Activated naive CD8-positive, alpha-beta T cell treated with anti-CD3 and anti-CD28 coated beads for 36 hours (primary cell): ENCODE data around the gene MCF2L. TPM values are rescaled to one million over a fixed set of nuclear protein-coding genes. Genes with fewer than 3 reads are reported as not detected.

Source experiments
- DNase-seq: peaks from one replicate; pipeline ENCODE4 v3.0.0; 2021
- H3K27ac Mint-ChIP-seq: one replicate; pipeline ENCODE4 v1.8.0; 2022; ENCODE audit warnings: mild to moderate bottlenecking, moderate library complexity, mixed read lengths
- H3K27me3 Mint-ChIP-seq: one replicate; pipeline ENCODE4 v1.8.0; 2022; ENCODE audit warnings: mild to moderate bottlenecking, mixed read lengths
- H3K36me3 Mint-ChIP-seq: one replicate; pipeline ENCODE4 v1.8.0; 2021; ENCODE audit warnings: mild to moderate bottlenecking, mixed read lengths
- H3K4me1 Mint-ChIP-seq: one replicate; pipeline ENCODE4 v1.8.0; 2021; ENCODE audit warnings: mixed read lengths
- H3K4me3 Mint-ChIP-seq: one replicate; pipeline ENCODE4 v1.8.0; 2022; ENCODE audit warnings: mild to moderate bottlenecking, moderate library complexity, mixed read lengths
- H3K9me3 Mint-ChIP-seq: one replicate; pipeline ENCODE4 v1.8.0; 2022; ENCODE audit warnings: mixed read lengths
- total RNA-seq, 2 experiments: library from RNA; stranded (reverse); gene quantifications; one replicate each; pipeline ENCODE4 v1.2.3, GENCODE V29; 2021

The MCF2L gene
- total RNA-seq, 2 experiments from 2014 or later = 9.3 to 10.7 TPM

- no peaks in the 10 kb centered on the region for H3K36me3 Mint-ChIP-seq
- no peak overlapping the region for H3K4me3 Mint-ChIP-seq
- no peak for DNase-seq
- H3K4me1 Mint-ChIP-seq = no peaks in the 10 kb centered on the region
- no peaks in the 10 kb centered on the region for H3K27me3 Mint-ChIP-seq
- H3K27ac Mint-ChIP-seq = no peak overlapping the region
- no peaks in the 10 kb centered on the region for H3K9me3 Mint-ChIP-seq
Observed at GRCh38 chr13:113119822-113120189, 150.8 kb downstream of the MCF2L start.

GRCh38 chr13:113120300-113121182, 151.5 kb downstream of the MCF2L start:
- H3K9me3 Mint-ChIP-seq = no peaks in the 10 kb centered on the region
- no peaks in the 10 kb centered on the region for H3K27me3 Mint-ChIP-seq
- H3K27ac Mint-ChIP-seq = no peak overlapping the region
- H3K4me1 Mint-ChIP-seq = no peaks in the 10 kb centered on the region
- DNase-seq = no peak
- no peak overlapping the region for H3K4me3 Mint-ChIP-seq
- H3K36me3 Mint-ChIP-seq = no peaks in the 10 kb centered on the region

GRCh38 chr13:113121183-113121927, 152.3 kb downstream of the MCF2L start:
- H3K4me1 Mint-ChIP-seq = no peaks in the 10 kb centered on the region
- H3K36me3 Mint-ChIP-seq = no peaks in the 10 kb centered on the region
- DNase-seq = no peak
- peaks cover 6% of the 10 kb centered on the region for H3K27me3 Mint-ChIP-seq
- H3K27ac Mint-ChIP-seq = no peak overlapping the region
- no peak overlapping the region for H3K4me3 Mint-ChIP-seq
- no peaks in the 10 kb centered on the region for H3K9me3 Mint-ChIP-seq

- peaks cover 7% of the 10 kb centered on the region for H3K27me3 Mint-ChIP-seq
- no peak for DNase-seq
- H3K36me3 Mint-ChIP-seq = no peaks in the 10 kb centered on the region
- no peak overlapping the region for H3K4me3 Mint-ChIP-seq
- no peaks in the 10 kb centered on the region for H3K9me3 Mint-ChIP-seq
- H3K4me1 Mint-ChIP-seq = no peaks in the 10 kb centered on the region
- H3K27ac Mint-ChIP-seq = no peak overlapping the region
Observed at GRCh38 chr13:113121928-113122471, 153.0 kb downstream of the MCF2L start.

- Mint-ChIP-seq H3K9me3 (no peaks in the 10 kb centered on the region), H3K4me1 (no peaks in the 10 kb centered on the region), H3K4me3 (no peak within 1 kb of the TSS), H3K27ac (no peak within 1 kb of the TSS), H3K27me3 (peaks cover 13% of the 10 kb centered on the region), H3K36me3 (no peaks in the 10 kb centered on the region)
- DNase-seq = no peak
Observed at GRCh38 chr13:113122550-113123225, 153.7 kb downstream of the MCF2L start, which contains the start of gene F10. Gene F10, plus strand, starts transcription at chr13:113122799. Its CDS starts 57 bp downstream, at chr13:113122856.

GRCh38 chr13:113123226-113124201, 154.5 kb downstream of the MCF2L start:
- Mint-ChIP-seq H3K36me3 (no peaks in the 10 kb centered on the region), H3K9me3 (no peaks in the 10 kb centered on the region), H3K27ac (no peak overlapping the region), H3K27me3 (peaks cover 21% of the 10 kb centered on the region), H3K4me1 (no peaks in the 10 kb centered on the region), H3K4me3 (no peak overlapping the region)
- DNase-seq = no peak

GRCh38 chr13:113124211-113124970, 155.4 kb downstream of the MCF2L start:
- no peaks in the 10 kb centered on the region for H3K36me3 Mint-ChIP-seq
- H3K4me3 Mint-ChIP-seq = no peak overlapping the region
- H3K27me3 Mint-ChIP-seq = peaks cover 29% of the 10 kb centered on the region
- H3K27ac Mint-ChIP-seq = no peak overlapping the region
- H3K9me3 Mint-ChIP-seq = no peaks in the 10 kb centered on the region
- H3K4me1 Mint-ChIP-seq = no peaks in the 10 kb centered on the region
- DNase-seq = no peak

- Mint-ChIP-seq H3K9me3 (no peaks in the 10 kb centered on the region), H3K4me3 (no peak overlapping the region), H3K27me3 (peaks cover 34% of the 10 kb centered on the region), H3K27ac (no peak overlapping the region), H3K36me3 (peaks cover 1% of the 10 kb centered on the region), H3K4me1 (no peaks in the 10 kb centered on the region)
- DNase-seq = no peak
Observed at GRCh38 chr13:113125506-113126264, 156.7 kb downstream of the MCF2L start.

GRCh38 chr13:113126265-113127150, 157.5 kb downstream of the MCF2L start:
- no peak for DNase-seq
- Mint-ChIP-seq H3K27me3 (peaks cover 34% of the 10 kb centered on the region), H3K9me3 (no peaks in the 10 kb centered on the region)

GRCh38 chr13:113129480-113129879, 160.5 kb downstream of the MCF2L start:
- DNase-seq = no peak
- Mint-ChIP-seq H3K27ac (no peak overlapping the region), H3K4me3 (no peak overlapping the region), H3K27me3 (peaks cover 37% of the 10 kb centered on the region), H3K9me3 (peaks cover 3% of the 10 kb centered on the region), H3K4me1 (no peaks in the 10 kb centered on the region), H3K36me3 (peaks cover 1% of the 10 kb centered on the region)

More at GRCh38 chr13:113126265-113127150, 157.5 kb downstream of the MCF2L start:
- Mint-ChIP-seq H3K4me1 (no peaks in the 10 kb centered on the region), H3K27ac (no peak overlapping the region), H3K4me3 (no peak overlapping the region), H3K36me3 (peaks cover 1% of the 10 kb centered on the region)

GRCh38 chr13:113129921-113130750, 161.1 kb downstream of the MCF2L start:
- Mint-ChIP-seq H3K27me3 (peaks cover 37% of the 10 kb centered on the region), H3K27ac (peak overlapping the region; percentile 36), H3K4me1 (no peaks in the 10 kb centered on the region), H3K4me3 (peak overlapping the region; percentile 29), H3K36me3 (peaks cover 1% of the 10 kb centered on the region), H3K9me3 (peaks cover 3% of the 10 kb centered on the region)
- DNase-seq = peak; percentile 57
